HG03095 (cell line): ENCODE data around the gene PAM.
A peak's percentile ranks its signal among the peaks of the same experiment; 100 is the strongest.
"Not testable (repeated sequence)": the region's sequence is repeated elsewhere in the genome, so short reads cannot be mapped to it uniquely, and the experiment has no call there.

ENCODE experiments used
- ATAC-seq: cut with Tn5 transposase; IDR thresholded peaks from one replicate; pipeline ENCODE4 v1.9.1; 2021; ENCODE audit warnings: moderate library complexity; ENCODE audit not compliant: unreplicated experiment

The PAM gene

GRCh38 chr5:102981957-102982635 lies 227.0 kb downstream of the PAM start:
- ATAC-seq, result no peak

GRCh38 chr5:102986074-102986473 lies 231.0 kb downstream of the PAM start:
- no peak for ATAC-seq

- ATAC-seq, result no peak
Measured at GRCh38 chr5:102988459-102988858, 233.4 kb downstream of the PAM start.

- ATAC-seq, result no peak
Measured at GRCh38 chr5:102991802-102992201, 236.7 kb downstream of the PAM start.

GRCh38 chr5:102996011-102996575 lies 241.0 kb downstream of the PAM start:
- ATAC-seq, result no peak

- no peak for ATAC-seq
Measured at GRCh38 chr5:102998224-102998623, 243.1 kb downstream of the PAM start.

GRCh38 chr5:102999191-102999590 lies 244.1 kb downstream of the PAM start:
- ATAC-seq, result no peak

- not testable (repeated sequence) for ATAC-seq
Measured at GRCh38 chr5:102999621-103000020, 244.5 kb downstream of the PAM start.

GRCh38 chr5:103000089-103000488 lies 245.0 kb downstream of the PAM start:
- ATAC-seq, result no peak

GRCh38 chr5:103003872-103004271 lies 248.8 kb downstream of the PAM start:
- no peak for ATAC-seq

GRCh38 chr5:103005276-103005675 lies 250.2 kb downstream of the PAM start:
- no peak for ATAC-seq

GRCh38 chr5:103006921-103007320 lies 251.8 kb downstream of the PAM start:
- ATAC-seq, result no peak

- no peak for ATAC-seq
Measured at GRCh38 chr5:103010168-103010567, 255.1 kb downstream of the PAM start.

- no peak for ATAC-seq
Measured at GRCh38 chr5:103013933-103014552, 258.9 kb downstream of the PAM start.

GRCh38 chr5:103014983-103015382 lies 259.9 kb downstream of the PAM start:
- no peak for ATAC-seq

- no peak for ATAC-seq
Measured at GRCh38 chr5:103016167-103016566, 261.1 kb downstream of the PAM start.

- no peak for ATAC-seq
Measured at GRCh38 chr5:103019804-103020203, 264.7 kb downstream of the PAM start.

- peak; percentile 84 for ATAC-seq
Measured at GRCh38 chr5:103021314-103021713, 266.2 kb downstream of the PAM start.

- ATAC-seq, result no peak
Measured at GRCh38 chr5:103027267-103027666, 272.2 kb downstream of the PAM start.

- ATAC-seq, result no peak
Measured at GRCh38 chr5:103031607-103032006, 276.5 kb downstream of the PAM start.

- ATAC-seq, result no peak
Measured at GRCh38 chr5:103033696-103034095, 278.6 kb downstream of the PAM start.

- ATAC-seq, result no peak
Measured at GRCh38 chr5:103034662-103035392, 279.7 kb downstream of the PAM start.
